ENCODE results near the gene SUSD3. TPM values are rescaled to one million over a fixed set of nuclear protein-coding genes. Genes with fewer than 3 reads are reported as not detected.

Gene SUSD3
- total and polyA plus RNA-seq, 10 of the 15 experiments (the other 5 are each of a cell fraction or from before 2014, with no cell fraction given), result 2.5 to 92.0 (median 31.1) TPM

- POLR2A ChIA-PET, result interaction anchor here (0.7 to 1.6 kb wide), 2 partner anchors 15 to 21 kb away, joined by 3 to 5 read pairs; no protein-coding TSS in a partner anchor
- CTCF ChIA-PET, result interaction anchor here (2.2 kb wide), 1 partner anchor 83 kb away, joined by 5 read pairs; no protein-coding TSS in a partner anchor
- FAIRE-seq, result no peak
- H3K4me2 ChIP-seq (ENCODE audit: control insufficient read depth, insufficient read depth), result no peak overlapping the region
- RAD21 ChIA-PET (ENCODE audit: unreplicated experiment), result no interaction called here
- SMC1A ChIA-PET (ENCODE audit: uncharacterized antibody, unreplicated experiment), result interaction anchor here (1.2 kb wide), 1 partner anchor 22 kb away, joined by 4 read pairs; no protein-coding TSS in a partner anchor
- intact Hi-C loops (cut with micrococcal nuclease; ENCODE audit: unreplicated experiment), result no loop called here
- H4K20me1 ChIP-seq (ENCODE audit: control insufficient read depth, insufficient read depth), result no peaks in the 10 kb centered on the region
- no peaks in the 10 kb centered on the region for H3K79me2 ChIP-seq (ENCODE audit: control insufficient read depth, insufficient read depth, low read length)
- H3K4me1 ChIP-seq (ENCODE audit: control insufficient read depth, insufficient read depth, low read length), result peaks cover 3% of the 10 kb centered on the region
- ATAC-seq, result no peak
- no peak overlapping the region for H3K4me3 ChIP-seq
- peaks cover 10 to 21% of the 10 kb centered on the region in 2 experiments for H3K36me3 ChIP-seq (ENCODE audit: control insufficient read depth in 2 of 2, insufficient read depth in 2 of 2, low read length in 1 of 2)
- TF ChIP-seq YY1 (IDR thresholded peaks at IDR 0.05; ENCODE audit: low read depth, low read length) (peak; percentile 86), HSF1 (IDR thresholded peaks at IDR 0.05; ENCODE audit: low read depth, low read length) (no peak)
- in situ Hi-C loops (cut with MboI), result no loop called here
- no peaks in the 10 kb centered on the region for H3K27me3 ChIP-seq (replicated peaks in 1 of 2; ENCODE audit: control insufficient read depth in 2 of 2, insufficient read depth in 2 of 2, low read length in 1 of 2)
- H2AFZ ChIP-seq (ENCODE audit: control insufficient read depth, low read depth, low read length), result no peak overlapping the region
- H3K27ac ChIP-seq (ENCODE audit: control insufficient read depth, insufficient read depth), result no peak overlapping the region
- no TSS peak for BruUV-seq (replicated peaks)
- no peak for DNase-seq (ENCODE audit: low read depth, low spot score)
- H3K9me3 ChIP-seq (replicated peaks; ENCODE audit: control insufficient read depth, insufficient read depth, low read length), result peaks cover 3% of the 10 kb centered on the region; the same call in 2 of the 3 replicates
- H3K9ac ChIP-seq (ENCODE audit: control insufficient read depth, insufficient read depth, low read length), result no peak overlapping the region
- WGBS (ENCODE audit: insufficient coverage, insufficient replicate concordance, low lambda C conversion rate, missing lambda C conversion rate), result 100% methylated on average over 4 of the region's 4 CpGs
Measured at GRCh38 chr9:93085676-93086075, 27.2 kb downstream of the SUSD3 start.

GRCh38 chr9:93086447-93087224, 28.1 kb downstream of the SUSD3 start:
- no peak overlapping the region for H3K9ac ChIP-seq (ENCODE audit: control insufficient read depth, insufficient read depth, low read length)
- peaks cover 8 to 15% of the 10 kb centered on the region in 2 experiments for H3K36me3 ChIP-seq (ENCODE audit: control insufficient read depth in 2 of 2, insufficient read depth in 2 of 2, low read length in 1 of 2)
- DNase-seq (ENCODE audit: low read depth, low spot score) (no peak), ATAC-seq (no peak), FAIRE-seq (no peak)
- no peak overlapping the region for H3K4me2 ChIP-seq (ENCODE audit: control insufficient read depth, insufficient read depth)
- intact Hi-C loops (cut with micrococcal nuclease; ENCODE audit: unreplicated experiment), result no loop called here
- H3K27me3 ChIP-seq (replicated peaks in 1 of 2; ENCODE audit: control insufficient read depth in 2 of 2, insufficient read depth in 2 of 2, low read length in 1 of 2), result no peaks in the 10 kb centered on the region
- 96% methylated on average over 8 of the region's 8 CpGs for WGBS (ENCODE audit: insufficient coverage, insufficient replicate concordance, low lambda C conversion rate, missing lambda C conversion rate)
- ChIA-PET SMC1A (ENCODE audit: uncharacterized antibody, unreplicated experiment) (interaction anchor here (0.7 to 1.2 kb wide), 2 partner anchors 21 to 77 kb away, joined by 3 to 4 read pairs; no protein-coding TSS in a partner anchor), CTCF (interaction anchor here (1.0 to 2.2 kb wide), 2 partner anchors 22 to 84 kb away, joined by 5 to 6 read pairs; no protein-coding TSS in a partner anchor), RAD21 (ENCODE audit: unreplicated experiment) (no interaction called here), POLR2A (interaction anchor here (0.7 to 1.6 kb wide), 2 partner anchors 16 to 22 kb away, joined by 3 to 5 read pairs; no protein-coding TSS in a partner anchor)
- H3K9me3 ChIP-seq (replicated peaks; ENCODE audit: control insufficient read depth, insufficient read depth, low read length), result peaks cover 10% of the 10 kb centered on the region
- H4K20me1 ChIP-seq (ENCODE audit: control insufficient read depth, insufficient read depth), result no peaks in the 10 kb centered on the region
- in situ Hi-C loops (cut with MboI), result no loop called here
- H3K4me1 ChIP-seq (ENCODE audit: control insufficient read depth, insufficient read depth, low read length), result peaks cover 12% of the 10 kb centered on the region
- no peak overlapping the region for H3K27ac ChIP-seq (ENCODE audit: control insufficient read depth, insufficient read depth)
- H3K79me2 ChIP-seq (ENCODE audit: control insufficient read depth, insufficient read depth, low read length), result no peaks in the 10 kb centered on the region
- no peak overlapping the region for H3K4me3 ChIP-seq
- BruUV-seq (replicated peaks), result no TSS peak
- 0 out of 2 replicates have a peak, but pooled peaks have one; percentile 26 for TF ChIP-seq NR2C1 (IDR thresholded peaks at IDR 0.05)
- TF ChIP-seq RAD21 (IDR thresholded peaks at IDR 0.05; ENCODE audit: insufficient read depth, low read depth, low read length), result no peak
- TF ChIP-seq NR2F1 (conservative IDR thresholded peaks at IDR 0.05), result 0 out of 2 replicates have a peak, but pooled peaks have one; percentile 26
- no peak overlapping the region for H2AFZ ChIP-seq (ENCODE audit: control insufficient read depth, low read depth, low read length)
